MCF 10A (cell line): ENCODE measurements around the gene NHSL2. TPM values are rescaled to one million over a fixed set of nuclear protein-coding genes. Genes with fewer than 3 reads are reported as not detected.
A peak's percentile ranks its signal among the peaks of the same experiment; 100 is the strongest.

Source experiments
- BruUV-seq: library from RNA; stranded (reverse); fragments of 400-500 nt; replicated peaks from 2 replicates; lab custom pipeline; 2021; lab: Mats Ljungman, UMichigan
- CTCF ChIA-PET: fragments of 300-600 bp; sonication (Branson Sonifier 250); formaldehyde crosslinking; extraction: SDS; loops from one replicate; lab custom pipeline; 2021; ENCODE audit warnings: antibody characterized with exemption, inconsistent platforms; lab: Yijun Ruan, JAX
- POLR2A ChIA-PET: fragments of 300-600, 350-650 bp; sonication (Branson Sonifier 250); formaldehyde crosslinking; extraction: SDS; loops from one replicate; lab custom pipeline; 2020; ENCODE audit warnings: antibody characterized with exemption, inconsistent platforms; lab: Yijun Ruan, JAX
- DNase-seq: peaks from one replicate; pipeline ENCODE4 v3.0.0-alpha.2; 2018; ENCODE audit not compliant: unreplicated experiment
- H3K27ac Mint-ChIP-seq: one replicate; pipeline ENCODE4 v1.8.0; 2022; ENCODE audit warnings: mild to moderate bottlenecking, low read depth, mixed read lengths; ENCODE audit not compliant: unreplicated experiment
- H3K27me3 Mint-ChIP-seq: one replicate; pipeline ENCODE4 v1.8.0; 2022; ENCODE audit warnings: mixed read lengths; ENCODE audit not compliant: insufficient read depth, unreplicated experiment
- H3K36me3 Mint-ChIP-seq: one replicate; pipeline ENCODE4 v1.8.0; 2022; ENCODE audit warnings: mild to moderate bottlenecking, moderate library complexity, mixed read lengths; ENCODE audit not compliant: insufficient read depth, unreplicated experiment
- H3K4me1 Mint-ChIP-seq: one replicate; pipeline ENCODE4 v1.8.0; 2022; ENCODE audit warnings: mixed read lengths; ENCODE audit not compliant: insufficient read depth, unreplicated experiment
- H3K4me3 Mint-ChIP-seq: one replicate; pipeline ENCODE4 v1.8.0; 2022; ENCODE audit warnings: mild to moderate bottlenecking, moderate library complexity, mixed read lengths; ENCODE audit not compliant: unreplicated experiment
- H3K9me3 Mint-ChIP-seq: one replicate; pipeline ENCODE4 v1.8.0; 2022; ENCODE audit warnings: mixed read lengths; ENCODE audit not compliant: unreplicated experiment
- CTCF ChIP-seq: fragments of 200-600 bp; IDR thresholded peaks from one replicate; pipeline ENCODE4 v1.8.0; 2022; ENCODE audit warnings: antibody characterized with exemption, mild to moderate bottlenecking; ENCODE audit not compliant: unreplicated experiment
- intact Hi-C: fragments of 100-400 bp; cut with micrococcal nuclease; formaldehyde crosslinking; loops from 2 replicates; pipeline ENCODE4 v1.14.1; 2022
- total RNA-seq: library from RNA; stranded (reverse); gene quantifications from 2 replicates; pipeline ENCODE4 v1.2.3, GENCODE V29; 2022

The NHSL2 gene
- total RNA-seq, 1 experiment from 2014 or later, result not detected

- H3K9me3 Mint-ChIP-seq, result no peaks in the 10 kb centered on the region
- intact Hi-C loops, result no loop called here
- no peaks in the 10 kb centered on the region for H3K36me3 Mint-ChIP-seq
- BruUV-seq, result no TSS peak
- no peak for TF ChIP-seq CTCF
- ChIA-PET POLR2A (no interaction called here), CTCF (no interaction called here)
- H3K4me1 Mint-ChIP-seq, result no peaks in the 10 kb centered on the region
- no peak overlapping the region for H3K4me3 Mint-ChIP-seq
- DNase-seq, result no peak
- peaks cover 90% of the 10 kb centered on the region for H3K27me3 Mint-ChIP-seq
- H3K27ac Mint-ChIP-seq, result no peak overlapping the region
Measured at GRCh38 chrX:72062916-72063315, 152.3 kb downstream of the NHSL2 start.

- H3K4me1 Mint-ChIP-seq, result no peaks in the 10 kb centered on the region
- peak overlapping the region; percentile 48 for H3K4me3 Mint-ChIP-seq
- ChIA-PET POLR2A (no interaction called here), CTCF (no interaction called here)
- peaks cover 99% of the 10 kb centered on the region for H3K27me3 Mint-ChIP-seq
- intact Hi-C loops, result no loop called here
- BruUV-seq, result no TSS peak
- H3K36me3 Mint-ChIP-seq, result no peaks in the 10 kb centered on the region
- DNase-seq, result no peak
- H3K27ac Mint-ChIP-seq, result no peak overlapping the region
- H3K9me3 Mint-ChIP-seq, result no peaks in the 10 kb centered on the region
- no peak for TF ChIP-seq CTCF
Measured at GRCh38 chrX:72069350-72070160, 158.9 kb downstream of the NHSL2 start.

GRCh38 chrX:72071213-72071612, 160.6 kb downstream of the NHSL2 start:
- ChIA-PET CTCF (no interaction called here), POLR2A (no interaction called here)
- H3K27me3 Mint-ChIP-seq, result peaks cover 99% of the 10 kb centered on the region
- no peak overlapping the region for H3K4me3 Mint-ChIP-seq
- no peaks in the 10 kb centered on the region for H3K36me3 Mint-ChIP-seq
- no peak for DNase-seq
- H3K4me1 Mint-ChIP-seq, result no peaks in the 10 kb centered on the region
- intact Hi-C loops, result no loop called here
- TF ChIP-seq CTCF, result no peak
- H3K27ac Mint-ChIP-seq, result no peak overlapping the region
- no TSS peak for BruUV-seq
- no peaks in the 10 kb centered on the region for H3K9me3 Mint-ChIP-seq

- Mint-ChIP-seq H3K9me3 (no peaks in the 10 kb centered on the region), H3K4me1 (no peaks in the 10 kb centered on the region), H3K27ac (no peak overlapping the region), H3K27me3 (peaks cover 98% of the 10 kb centered on the region), H3K4me3 (no peak overlapping the region), H3K36me3 (no peaks in the 10 kb centered on the region)
- TF ChIP-seq CTCF, result no peak
- intact Hi-C loops, result no loop called here
- DNase-seq, result no peak
- ChIA-PET CTCF (no interaction called here), POLR2A (interaction anchor here (0.6 kb wide), 1 partner anchor 439 kb away, joined by 3 read pairs; no protein-coding TSS in a partner anchor)
- no TSS peak for BruUV-seq
Measured at GRCh38 chrX:72073633-72074032, 163.0 kb downstream of the NHSL2 start.
